Measurements from ENCODE around the gene GLS. TPM values are rescaled to one million over a fixed set of nuclear protein-coding genes. Genes with fewer than 3 reads are reported as not detected.

The GLS gene
- total RNA-seq, 2 experiments from 2014 or later = 213 to 223 TPM

Other genes starting within 250 kb of the GLS start
- 10 to 100 TPM; 30.1 to 32.7 TPM for gene NAB1, start 231.7 kb upstream of the GLS start, total RNA-seq
- 100 to 1,000 TPM; 107 to 109 TPM for gene STAT1, start 133.3 kb downstream of the GLS start, total RNA-seq